Islet precursor cell (in vitro differentiated cells): ENCODE results near the gene ZIC4.

Experiments used
- DNase-seq: peaks from one replicate; pipeline ENCODE4 v3.0.0-alpha.2; 2018

Gene ZIC4

DNA sequence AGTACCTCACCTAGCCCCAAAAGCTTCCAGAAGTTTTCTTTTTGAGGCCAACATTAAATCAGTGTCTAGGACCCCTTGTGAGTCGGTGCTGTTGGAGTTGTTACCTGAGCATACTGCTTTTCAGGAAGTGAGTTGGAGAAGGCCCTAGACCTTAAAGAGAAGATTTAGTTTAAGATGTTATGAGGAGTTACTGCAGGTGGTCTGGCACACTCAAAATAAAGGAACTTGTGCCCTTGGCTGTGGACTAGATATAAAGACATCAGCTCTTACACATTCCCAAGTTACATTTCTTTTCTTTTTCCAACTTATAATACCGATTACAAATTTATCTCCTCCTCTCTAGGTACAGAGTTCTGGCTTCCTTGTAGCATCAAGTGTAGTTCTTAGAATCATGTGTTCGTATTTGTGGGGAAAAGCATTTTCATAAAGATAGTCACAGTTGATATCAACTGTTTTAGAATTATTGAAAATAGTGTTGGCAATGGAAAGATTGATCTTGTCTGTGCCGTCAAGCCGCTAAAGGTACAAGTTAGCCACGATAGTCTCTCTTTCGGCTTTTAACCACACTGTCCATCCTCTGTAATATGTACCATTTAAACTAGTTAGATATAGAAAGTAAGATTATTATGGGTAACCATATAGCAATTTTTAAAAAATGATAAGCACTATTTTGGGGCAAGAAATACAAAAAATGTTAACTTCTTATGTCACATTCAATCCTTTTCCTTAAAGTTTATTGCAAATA is 11.4 kb upstream of the ZIC4 start:
- no peak for DNase-seq

DNA sequence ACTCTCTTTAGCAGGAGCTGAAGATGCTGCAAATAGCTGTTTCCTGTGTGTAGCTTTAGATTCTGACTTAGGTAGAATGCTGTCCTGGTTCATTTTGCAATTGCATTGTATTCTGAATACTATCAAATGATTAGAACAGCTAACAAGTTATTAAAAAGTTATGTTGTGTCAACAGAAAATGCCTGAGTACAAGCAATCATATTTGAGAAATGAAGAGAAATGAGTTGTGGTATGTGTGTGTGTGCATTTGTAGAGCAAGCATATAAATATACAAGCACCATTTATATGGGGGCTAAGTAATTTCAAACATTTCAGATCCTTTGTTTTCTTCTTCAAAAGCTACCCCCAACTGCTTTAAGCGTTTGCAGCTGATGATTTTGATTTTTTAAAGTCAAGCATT is 10.6 kb upstream of the ZIC4 start:
- DNase-seq = no peak

DNA sequence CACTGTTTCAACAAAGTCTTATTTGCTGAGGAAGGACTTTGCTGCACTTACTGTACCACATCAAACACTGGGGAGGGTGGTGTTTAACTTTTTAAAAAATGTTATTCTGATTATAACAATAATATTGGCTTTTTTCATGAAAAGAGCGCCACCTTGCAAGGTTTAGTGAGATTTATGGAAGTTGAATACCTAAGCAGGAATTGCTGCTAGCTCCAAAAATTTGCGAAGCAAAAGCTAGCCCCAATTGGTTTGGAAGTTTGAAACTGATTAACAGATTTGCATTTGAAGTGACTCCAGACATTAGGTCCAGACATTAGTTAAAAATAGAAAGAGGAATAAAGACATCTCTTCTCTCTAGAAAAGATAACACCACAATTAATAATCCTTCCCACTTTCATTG is 9.5 kb upstream of the ZIC4 start:
- DNase-seq = no peak

DNA sequence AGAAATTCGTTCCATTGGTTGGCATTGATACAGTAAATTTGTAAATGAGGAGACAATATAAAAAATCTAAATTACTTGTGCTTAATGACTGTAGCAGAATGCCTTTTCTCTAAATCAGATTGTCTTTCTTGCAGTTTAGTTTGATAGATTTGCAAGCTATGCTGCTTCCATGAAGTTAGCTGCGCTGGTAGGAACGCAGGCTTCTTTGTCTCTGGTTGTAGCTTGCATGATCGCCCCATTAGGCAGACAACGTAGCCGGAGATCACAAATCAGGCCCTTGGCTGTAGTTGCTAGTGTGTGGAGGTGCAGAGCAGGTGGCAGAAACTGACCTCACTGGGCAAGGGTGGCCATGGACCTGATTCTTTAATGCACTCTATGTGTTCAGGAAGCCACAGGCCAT is 8.9 kb upstream of the ZIC4 start:
- no peak for DNase-seq

DNA sequence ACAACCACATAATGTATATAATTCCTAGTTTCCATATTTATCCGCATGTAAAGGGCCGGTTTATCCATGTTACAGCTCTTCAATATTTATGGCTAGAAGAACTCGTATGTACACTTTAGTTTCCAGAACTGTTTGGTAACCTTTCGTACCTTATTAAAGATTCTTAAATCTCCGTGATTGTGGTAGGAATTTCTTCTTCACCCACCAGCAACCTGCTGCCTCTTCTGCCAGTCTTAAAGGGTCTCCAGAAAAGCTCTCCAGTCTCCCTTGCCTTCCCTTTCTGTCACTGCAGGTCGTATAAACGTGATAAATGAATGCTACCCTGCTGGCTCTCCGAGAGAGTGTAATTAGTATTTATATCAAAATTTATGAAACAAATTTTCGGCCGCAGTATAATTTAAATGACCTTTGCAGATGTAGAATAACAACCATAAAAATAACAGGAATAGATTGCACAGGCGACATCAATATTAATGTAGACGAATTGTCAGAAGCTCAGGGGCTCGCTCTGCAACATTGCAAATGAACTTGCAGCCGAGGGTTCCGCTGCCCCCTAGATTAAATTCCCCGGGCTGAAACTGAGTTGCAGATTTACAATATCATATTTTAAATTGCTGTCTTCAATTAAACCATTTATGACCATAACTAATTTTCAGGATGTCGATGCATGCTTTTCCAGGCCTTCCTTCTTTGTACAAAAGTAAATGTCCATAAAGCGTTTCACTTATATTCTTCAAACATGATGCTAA is 8.2 kb upstream of the ZIC4 start:
- DNase-seq = no peak

DNA sequence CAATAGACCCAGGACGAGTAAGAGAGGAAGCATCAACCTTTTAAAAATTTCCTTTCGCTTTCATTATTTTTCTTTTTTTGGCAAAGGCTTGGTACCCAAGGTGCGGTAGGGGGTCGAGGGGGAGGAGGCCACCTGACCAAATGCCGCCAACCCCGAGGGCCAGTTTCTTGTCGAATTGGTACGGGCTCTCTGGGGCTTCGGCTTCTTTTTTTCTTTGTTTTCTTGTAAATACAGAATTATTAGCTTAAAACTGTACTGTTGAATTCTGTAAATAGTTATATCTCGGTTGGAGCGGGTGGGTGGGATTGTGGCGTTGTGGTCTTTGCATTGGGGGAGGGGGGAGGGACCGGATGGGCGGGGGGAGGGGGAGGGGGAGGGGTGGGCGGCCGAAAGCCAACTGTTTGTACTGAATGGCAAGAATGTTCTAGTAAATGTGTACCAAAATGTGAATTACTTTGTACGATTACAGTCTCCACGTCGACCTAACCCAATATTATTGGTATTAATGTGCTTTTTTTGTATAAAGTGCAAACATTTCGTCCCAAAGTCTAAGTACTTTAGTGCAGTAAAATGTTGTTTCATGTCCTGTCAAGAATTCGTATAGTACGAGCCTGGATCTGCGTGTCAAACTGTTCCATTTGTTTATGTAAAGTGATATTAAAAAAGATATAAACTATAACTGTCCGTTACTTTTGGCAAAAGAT is 7.5 kb upstream of the ZIC4 start:
- DNase-seq = peak; percentile 42

DNA sequence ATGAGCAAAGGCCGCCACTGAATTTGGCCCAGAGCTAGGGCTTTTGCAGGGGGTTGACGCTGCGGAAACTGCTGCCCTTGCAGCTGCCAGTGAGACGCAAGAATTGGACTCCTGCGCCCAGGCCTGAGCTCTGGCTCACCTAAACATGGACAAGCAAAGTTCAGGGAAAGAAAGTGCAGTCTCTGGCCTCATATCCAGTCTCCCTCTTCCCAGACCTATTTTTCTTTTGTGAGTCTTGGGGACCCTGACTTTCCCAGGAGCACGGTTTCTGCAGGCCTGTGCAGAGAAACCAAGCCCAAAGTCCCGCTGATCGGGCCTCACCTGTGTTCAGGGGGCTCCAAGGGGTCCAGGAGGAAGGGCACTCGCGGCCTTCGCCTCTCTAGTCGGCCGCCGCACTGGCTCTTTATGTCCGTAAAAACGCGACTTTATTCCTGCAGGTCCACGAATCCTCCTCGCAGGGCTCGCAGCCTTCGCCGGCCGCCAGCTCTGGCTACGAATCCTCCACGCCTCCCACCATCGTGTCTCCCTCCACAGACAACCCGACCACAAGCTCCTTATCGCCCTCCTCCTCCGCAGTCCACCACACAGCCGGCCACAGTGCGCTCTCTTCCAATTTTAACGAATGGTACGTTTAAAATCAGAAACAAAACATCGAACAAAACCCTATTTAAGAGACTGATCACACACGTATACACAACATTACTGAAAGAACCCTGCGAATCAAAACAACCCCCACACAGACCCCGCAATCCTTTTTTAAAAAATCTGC is 6.8 kb upstream of the ZIC4 start:
- DNase-seq = no peak

DNA sequence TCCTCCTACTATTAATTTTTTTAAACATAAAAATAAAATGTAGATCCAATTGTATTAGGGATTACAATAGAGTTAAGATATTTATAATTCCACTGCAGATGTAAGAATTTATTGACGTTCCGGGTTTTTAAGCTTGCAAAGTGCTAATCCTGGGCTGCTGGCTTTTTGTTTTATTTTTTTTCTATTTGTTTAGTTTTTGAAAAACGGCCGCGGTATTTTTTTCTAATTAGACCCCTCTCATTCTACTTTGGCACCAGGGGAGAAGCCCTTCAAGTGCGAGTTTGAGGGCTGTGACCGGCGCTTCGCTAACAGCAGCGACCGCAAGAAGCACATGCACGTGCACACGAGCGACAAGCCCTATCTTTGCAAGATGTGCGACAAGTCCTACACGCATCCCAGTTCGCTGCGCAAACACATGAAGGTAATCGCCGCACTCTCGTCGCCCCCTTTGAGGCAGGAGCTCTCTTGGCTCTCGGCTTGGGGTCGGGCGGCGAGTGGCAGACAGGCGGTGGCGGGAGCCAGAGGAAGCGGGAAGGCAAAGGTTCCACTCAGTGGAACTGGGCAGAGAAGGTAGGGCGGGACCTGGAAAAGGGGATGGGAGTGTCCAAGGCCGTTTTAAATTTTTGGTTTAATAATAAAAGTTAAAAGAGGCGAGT is 6.0 kb upstream of the ZIC4 start:
- DNase-seq = peak; percentile 48

DNA sequence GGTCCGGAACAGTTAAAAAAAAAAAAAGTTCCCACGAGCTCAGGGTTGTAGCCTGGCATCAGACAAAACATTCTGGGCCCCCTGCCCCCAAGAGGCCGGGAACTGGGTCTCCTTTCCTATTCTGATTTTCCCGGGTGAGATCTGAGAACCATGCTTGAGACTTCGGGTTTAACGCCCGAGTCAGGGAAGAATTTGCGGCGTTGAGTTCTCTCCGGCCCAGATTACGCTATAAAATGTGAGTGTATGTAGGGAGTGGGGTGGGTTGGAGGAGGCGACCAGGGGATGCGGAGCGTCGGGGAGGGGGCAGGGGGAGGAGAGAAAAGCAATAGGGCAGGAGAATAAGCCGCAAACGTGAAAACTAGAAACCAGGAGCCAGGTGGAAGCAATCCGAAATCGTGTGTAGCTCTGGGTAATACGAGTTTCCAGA is 5.5 kb upstream of the ZIC4 start:
- DNase-seq = no peak

DNA sequence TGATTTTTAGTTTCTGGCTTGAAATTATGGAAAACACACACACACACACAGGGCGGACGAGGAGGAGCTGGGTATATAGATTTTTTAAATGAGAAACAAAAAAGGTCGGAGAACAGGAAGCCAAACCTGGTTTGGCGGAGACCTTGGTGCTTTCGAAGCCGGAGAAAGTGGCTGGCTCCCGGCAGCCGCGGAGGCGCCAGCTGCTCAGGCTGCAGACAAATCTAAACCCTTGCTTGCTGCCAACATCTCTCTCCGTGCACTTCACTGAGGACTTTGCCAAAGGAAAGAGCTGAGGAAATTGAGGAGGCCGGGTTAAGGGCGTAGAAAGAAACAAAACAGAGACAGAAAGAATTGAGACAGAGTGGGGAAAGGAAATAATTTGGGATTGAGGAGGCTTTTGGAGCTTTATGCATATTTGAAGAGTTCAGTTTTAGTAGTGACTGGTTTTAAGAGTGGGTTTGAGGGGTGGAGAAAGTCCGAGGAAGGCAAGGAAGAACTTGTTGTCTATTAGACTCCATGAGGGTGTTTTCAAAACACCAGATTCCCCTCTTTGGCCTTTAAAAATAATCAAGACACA is 5.0 kb upstream of the ZIC4 start:
- peak; percentile 59 for DNase-seq

DNA sequence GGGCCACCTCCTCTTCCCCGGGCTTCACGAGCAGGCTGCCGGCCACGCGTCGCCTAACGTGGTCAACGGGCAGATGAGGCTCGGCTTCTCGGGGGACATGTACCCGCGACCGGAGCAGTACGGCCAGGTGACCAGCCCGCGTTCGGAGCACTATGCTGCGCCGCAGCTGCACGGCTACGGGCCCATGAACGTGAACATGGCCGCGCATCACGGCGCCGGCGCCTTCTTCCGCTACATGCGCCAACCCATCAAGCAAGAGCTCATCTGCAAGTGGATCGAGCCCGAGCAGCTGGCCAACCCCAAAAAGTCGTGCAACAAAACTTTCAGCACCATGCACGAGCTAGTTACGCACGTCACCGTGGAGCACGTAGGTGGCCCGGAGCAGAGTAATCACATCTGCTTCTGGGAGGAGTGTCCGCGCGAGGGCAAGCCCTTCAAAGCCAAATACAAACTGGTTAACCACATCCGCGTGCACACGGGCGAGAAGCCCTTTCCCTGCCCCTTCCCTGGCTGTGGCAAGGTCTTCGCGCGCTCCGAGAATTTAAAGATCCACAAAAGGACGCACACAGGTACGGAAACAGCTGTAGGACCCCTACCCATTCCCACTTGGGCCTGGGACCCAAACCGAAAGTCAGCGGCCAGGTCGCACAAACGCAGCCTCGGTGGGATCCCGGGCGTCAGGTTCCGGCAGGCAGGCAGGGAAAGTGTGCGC is 4.3 kb upstream of the ZIC4 start:
- DNase-seq = peak; percentile 60

DNA sequence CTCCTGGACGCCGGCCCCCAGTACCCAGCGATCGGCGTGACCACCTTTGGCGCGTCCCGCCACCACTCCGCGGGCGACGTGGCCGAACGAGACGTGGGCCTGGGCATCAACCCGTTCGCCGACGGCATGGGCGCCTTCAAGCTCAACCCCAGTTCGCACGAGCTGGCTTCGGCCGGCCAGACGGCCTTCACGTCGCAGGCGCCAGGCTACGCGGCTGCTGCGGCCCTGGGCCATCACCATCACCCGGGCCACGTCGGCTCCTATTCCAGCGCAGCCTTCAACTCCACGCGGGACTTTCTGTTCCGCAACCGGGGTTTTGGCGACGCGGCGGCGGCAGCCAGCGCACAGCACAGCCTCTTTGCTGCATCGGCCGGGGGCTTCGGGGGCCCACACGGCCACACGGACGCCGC is 3.8 kb upstream of the ZIC4 start:
- DNase-seq = no peak

DNA sequence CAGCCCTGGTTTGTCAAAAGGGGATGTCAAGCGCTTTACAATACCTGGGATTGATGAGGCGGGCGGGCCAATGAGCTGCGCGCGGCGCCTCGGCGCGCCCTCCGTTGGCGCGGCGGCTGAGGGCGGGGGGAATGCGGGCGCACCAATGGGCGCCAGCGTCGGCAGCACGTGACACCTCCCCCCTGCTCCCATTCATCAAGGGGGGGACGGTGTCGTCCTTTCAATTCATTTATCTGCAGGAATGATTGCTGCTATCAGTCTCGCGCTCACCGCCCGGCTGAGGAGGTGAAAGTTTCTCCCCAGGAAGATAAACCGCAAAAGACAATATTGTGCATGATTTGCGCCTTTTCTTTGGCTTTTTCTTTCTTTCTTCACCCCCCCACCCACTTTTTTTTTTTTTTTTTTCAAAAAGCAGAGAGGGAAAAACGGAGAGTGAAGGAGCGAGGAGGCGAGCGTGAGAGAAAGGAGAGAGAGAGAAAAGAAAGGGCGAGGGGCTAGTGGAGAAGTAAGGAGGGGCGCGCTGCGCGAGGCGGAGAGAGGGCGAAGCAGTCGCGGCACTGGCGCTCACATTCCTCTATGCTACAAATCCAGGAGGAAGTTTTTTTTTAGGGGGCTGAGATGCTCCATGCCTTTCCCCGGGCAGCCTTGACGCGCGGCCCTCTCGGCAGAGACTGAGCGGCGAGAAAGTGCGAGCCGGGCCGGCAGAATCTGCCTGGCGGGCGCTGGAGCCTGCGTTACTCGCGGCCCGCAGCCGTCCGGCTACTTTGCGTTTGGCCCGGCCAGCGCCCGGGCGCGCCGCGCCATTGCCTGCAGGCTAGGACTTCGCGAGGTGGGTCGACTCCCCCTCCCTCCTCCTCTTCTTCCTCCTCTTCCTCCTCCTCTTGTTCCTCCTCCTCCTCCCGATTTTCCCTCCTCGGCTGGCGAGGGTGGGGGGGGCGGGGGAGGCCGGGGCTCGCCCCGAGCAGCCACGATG is 3.1 kb upstream of the ZIC4 start, which contains the start of gene ZIC1:
ZIC1 (plus strand) TSS at position 223 of the 973 bp plus-strand sequence; CDS start at position 971, 748 bp downstream.
- DNase-seq = peak; percentile 75

DNA sequence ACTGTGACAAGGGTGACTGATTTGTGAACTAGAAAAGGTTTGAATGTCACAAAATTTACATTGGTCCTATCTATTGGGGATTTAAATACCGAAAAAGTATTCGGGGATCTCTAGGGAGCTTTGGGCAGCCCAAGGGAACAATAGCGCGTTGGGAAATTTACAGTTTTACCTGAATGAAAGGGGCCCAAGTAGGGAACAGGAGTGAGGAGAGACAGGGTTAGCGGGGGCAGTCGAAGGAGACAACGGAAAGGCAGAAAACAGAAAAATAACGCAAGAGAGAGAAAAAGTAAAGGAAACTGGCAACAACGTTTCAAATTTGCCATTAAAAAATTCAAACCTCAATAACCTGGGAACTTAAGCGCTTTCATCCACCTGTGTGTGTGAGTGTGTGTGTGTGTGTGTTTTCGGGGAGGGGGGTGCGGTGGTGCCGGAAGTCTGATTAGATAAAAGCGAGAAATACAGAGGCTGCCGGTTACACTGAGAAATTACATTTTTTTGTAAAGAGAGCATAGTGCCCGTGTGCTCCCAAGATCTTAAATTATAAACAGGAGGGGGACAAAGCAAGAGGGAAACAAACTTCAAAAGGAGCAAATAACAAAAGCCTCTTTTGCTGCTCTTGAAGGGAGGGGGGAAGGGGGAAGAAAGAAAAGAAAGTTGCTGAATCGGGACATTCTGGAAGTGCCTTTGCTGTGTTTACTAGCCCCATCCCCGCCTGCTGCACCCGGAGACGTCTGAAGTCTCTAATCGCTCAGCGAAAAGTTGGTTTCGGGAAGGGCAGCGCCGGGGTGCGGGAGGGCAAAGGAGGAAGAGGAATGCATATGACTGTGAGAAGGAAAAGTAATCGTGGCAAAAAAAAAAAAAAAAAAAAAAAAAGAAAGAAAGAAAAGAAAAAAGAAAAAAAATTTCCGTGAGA is 2.1 kb upstream of the ZIC4 start:
- peak; percentile 49 for DNase-seq

DNA sequence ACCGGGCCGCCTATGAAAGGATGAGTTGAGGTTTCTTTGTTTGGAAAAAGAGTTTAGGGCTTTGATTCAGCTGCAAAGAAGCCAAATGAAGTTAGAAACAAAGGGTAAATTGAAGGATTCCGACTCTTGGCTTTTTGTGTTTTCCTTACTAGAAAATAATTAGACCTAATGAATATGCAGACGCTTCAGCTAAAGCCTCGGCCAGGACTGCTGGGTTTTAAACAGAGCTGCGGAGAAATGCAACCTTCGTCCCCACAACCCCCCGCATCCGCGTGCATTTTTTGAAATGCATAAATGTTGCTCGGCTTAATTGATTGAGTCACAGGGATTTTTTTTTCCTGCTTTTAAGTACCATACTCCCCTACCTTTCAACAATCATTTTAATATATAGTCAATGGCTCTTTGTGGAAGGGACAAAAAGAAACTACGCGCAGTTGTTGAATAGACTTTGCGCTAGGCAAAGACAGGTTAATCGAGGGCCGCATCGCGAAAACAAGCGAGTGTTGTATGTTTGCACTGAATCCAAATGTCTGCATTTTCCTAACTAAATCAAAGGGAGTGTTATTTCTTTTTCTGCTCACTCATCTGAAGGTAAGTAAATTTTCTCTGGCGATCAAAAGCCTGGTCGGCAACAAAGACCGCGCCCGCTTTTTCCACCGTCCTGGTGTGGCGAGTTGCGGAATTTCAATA is 1.3 kb upstream of the ZIC4 start:
- no peak for DNase-seq

DNA sequence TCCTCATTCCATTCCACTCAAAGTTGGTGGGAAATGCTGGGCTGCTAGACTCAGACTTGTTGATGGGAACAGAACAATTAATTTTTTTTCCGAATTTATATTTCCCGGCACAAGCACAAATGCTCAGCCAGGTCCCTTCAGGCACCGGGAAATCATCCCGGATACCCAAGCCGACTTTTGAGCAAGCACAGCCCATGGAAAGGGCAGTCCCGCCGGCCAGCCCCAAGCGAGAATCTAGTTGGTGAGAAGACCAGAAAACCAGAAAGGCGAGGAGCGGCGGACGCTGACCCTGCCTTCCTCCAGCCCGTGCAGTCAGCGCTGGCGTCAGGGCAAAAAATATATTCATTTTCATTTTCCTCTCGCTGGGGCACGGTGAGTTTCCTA is 763 bp upstream of the ZIC4 start:
- peak; percentile 72 for DNase-seq

DNA sequence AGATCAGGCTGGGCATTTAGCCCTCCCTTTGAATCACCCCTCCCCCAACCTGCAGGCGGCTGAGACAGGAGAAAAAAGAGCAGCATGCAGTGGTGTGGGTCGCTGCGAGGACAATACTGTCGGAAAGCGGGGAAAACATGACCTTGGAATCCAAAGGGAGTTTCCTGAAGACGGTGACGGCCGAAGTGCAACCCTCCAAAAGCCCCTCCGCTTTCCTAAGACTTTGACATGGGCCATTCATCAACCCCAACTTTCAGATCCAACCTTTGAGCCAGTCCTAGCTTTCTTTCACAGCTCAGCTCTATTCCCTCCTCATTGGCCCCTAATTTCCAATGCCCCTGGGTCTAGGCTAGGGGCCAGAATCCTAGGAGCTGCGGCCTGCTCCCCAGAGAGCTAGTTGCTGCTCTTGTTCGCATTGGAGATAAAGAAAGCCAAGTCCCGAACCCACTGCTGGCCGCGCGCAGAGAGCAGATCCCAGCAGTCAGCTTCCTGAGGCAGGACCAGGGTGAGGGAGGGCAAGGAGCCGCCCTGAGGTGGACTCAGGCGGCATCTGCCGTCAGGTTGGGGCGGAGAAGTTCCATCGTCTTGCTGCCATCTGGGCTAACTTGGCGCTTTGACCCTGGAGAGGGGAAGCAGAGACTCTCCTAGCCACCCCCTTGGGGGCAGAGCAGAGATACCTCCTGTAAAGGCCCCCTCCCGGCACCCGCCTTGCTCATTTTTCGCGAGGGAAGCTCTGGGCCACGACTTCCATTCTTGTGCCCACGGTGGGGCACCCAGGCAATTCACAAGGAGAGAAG is 914 bp downstream of the ZIC4 start:
- peak; percentile 59 for DNase-seq
